Stimulated activated CD8-positive, alpha-beta memory T cell treated with anti-CD3 and anti-CD28 coated beads, Interleukin-2, amount 100 ng/mL, for 1 hour (primary cell): ENCODE measurements around the gene SYNE2.

Experiments
- DNase-seq, 2 donors: peaks; one replicate each; pipeline ENCODE4 v3.0.0-alpha.2; 2020; ENCODE audit warnings: low read depth in 2 of 2

SYNE2 gene

DNA sequence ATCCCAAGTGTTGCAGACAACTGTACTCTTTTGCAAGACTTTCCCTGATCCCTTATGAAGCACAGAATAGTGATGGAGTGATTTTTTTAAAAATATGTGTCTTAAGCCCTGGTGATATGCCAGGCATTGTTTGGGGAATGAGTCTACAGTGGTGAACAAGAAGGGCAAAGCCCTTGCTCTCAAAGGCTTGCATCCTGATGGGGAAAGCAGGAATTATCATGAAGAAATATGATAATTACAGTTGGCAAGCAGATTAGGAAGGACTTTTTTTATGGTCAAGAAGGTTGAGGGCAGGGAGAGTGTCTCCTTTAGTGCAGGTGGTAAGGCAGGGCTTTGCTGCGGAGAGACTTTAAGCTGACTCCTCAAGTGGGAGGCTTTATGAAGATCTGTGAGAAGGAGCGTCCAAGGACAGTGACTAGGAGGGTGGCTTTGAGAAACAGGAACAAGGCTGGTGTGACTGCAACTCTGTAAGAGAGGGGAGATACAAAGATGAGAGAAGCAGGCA, 100.2 kb downstream of the SYNE2 start:
- DNase-seq, result no peak

DNA sequence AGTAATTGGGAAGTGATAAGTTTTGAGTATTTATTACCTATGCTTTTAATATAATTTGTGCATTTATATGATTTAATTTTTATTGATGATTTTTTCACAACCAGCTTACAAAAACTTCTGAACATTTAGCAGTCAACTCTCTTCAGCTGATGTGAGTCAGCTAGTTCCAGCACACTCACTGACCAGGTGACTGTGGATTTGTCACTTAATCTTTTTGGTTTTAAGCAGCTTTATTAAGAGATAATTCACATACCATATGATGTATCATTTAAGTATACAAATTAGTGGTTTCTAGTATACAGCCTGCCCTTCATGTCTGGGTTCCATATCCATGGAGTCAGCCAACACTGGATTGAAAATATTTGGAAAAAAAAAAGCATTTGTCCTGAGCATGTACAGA, 103.5 kb downstream of the SYNE2 start:
- no peak for DNase-seq

- DNase-seq, result no peak
Measured at GRCh38 chr14:63960926-63961567, 108.2 kb downstream of the SYNE2 start.

- no peak for DNase-seq
Measured at GRCh38 chr14:63962906-63963305, 110.1 kb downstream of the SYNE2 start.

- no peak for DNase-seq
Measured at GRCh38 chr14:63963439-63963838, 110.6 kb downstream of the SYNE2 start.

DNA sequence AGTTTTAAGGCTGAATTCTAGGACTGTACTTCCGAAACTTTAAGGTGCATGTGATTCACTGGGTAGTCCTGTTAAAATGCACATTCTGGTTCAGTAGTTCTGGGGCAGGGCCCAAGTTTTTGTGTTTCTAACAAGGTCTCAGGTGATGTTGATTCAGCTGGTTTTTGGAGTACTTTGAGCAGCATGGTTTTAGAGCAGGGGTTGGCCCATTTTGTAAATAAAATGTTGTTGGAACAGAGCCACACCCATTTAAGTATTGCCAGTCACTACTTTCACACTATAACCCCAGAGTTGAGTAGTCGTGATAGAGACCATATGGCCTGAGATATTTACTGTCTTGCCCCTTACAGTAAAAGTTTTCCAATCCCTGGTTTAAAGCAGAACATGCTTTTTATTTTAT, 111.3 kb downstream of the SYNE2 start:
- no peak for DNase-seq

GRCh38 chr14:63966407-63966806, 113.6 kb downstream of the SYNE2 start:
- no peak for DNase-seq

- no peak for DNase-seq
Measured at GRCh38 chr14:63972323-63972932, 119.6 kb downstream of the SYNE2 start.

DNA sequence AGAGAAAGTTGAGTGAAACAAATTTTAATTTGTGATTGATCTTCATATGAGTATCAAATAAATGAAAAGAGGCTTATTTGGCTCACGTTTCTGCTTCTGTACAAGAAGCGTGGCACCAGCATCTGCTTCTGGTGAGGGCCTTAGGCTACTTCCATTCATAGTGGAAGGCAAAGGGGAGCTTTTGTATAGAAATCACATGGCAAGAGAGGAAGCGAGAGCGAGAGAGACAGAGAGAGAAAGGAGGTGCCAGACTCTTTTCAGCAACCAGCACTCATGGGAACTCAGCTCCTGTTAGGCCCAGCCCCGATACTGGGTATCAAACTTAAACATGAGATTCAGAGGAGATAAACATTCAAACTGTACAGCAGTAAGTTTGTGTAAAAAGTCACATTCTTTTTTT, 121.4 kb downstream of the SYNE2 start:
- no peak for DNase-seq

DNA sequence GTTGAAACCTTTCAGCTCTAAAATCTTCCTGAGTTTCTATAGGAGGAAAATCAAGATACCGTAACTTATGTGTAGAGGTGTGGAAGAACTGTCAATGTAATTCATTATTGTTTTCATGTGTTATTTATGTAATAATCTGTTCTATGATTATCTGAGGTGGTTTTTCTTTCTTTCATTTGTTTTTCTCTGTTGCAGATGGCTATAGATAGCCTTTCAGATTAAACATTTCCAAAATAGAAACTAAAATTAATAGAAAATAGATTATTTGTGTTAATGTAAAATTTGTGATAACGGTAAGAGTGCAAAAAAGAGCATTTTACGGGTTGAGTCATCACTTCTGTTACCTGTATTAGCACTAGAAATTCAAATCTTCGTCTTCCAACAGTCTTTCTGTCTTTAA, 128.8 kb downstream of the SYNE2 start:
- DNase-seq, result no peak

- no peak for DNase-seq
Measured at GRCh38 chr14:63982156-63982555, 129.4 kb downstream of the SYNE2 start.

- DNase-seq, result no peak
Measured at GRCh38 chr14:63982629-63983028, 129.8 kb downstream of the SYNE2 start.

DNA sequence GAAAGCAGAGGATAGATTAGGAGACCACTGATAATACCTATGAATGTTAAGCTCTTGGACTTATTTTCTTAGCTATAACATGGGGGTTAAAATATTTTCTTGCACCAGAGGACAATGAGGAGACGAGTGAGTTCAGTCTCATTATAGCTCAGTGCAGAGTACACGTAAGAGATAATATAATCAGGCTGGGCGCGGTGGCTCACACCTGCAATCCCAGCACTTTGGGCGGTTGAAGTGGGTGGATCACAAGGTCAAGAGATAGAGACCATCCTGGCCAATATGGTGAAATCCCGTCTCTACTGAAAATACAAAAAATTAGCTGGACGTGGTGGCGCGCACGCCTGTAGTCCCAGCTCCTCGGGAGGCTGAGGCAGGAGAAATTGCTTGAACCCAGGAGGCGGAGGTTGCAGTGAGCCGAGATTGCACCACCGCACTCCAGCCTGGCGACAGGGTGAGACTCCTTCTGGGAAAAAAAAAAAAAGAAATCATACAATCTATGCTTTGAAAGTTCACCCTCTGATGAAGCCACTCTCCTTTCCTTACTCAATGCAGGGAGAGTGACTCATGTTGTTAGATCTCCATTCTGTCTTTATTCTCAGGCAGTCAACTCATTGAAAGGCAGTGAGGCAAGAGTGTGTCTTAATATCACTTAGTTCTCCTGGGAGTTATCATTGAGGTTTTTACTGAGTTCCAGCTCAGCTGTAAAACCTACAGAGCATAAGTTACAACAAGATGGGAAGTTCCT, 134.2 kb downstream of the SYNE2 start:
- DNase-seq, result no peak

DNA sequence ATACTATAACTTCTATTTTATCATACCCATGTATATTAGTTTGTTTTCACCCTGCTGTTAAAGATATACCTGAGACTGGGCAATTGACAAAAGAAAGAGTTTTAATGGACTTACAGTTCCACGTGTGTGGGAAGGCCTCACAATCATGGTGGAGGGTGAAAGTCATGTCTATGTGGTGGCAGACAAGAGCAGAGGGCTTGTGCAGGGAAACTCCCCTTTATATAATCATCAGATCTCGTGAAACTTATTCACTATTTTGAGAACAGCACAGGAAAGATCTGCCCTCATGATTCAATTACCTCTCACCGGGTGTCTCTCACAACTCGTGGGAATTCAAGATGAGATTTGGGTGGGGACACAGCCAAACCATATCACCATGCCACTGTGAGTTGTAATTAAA, 135.8 kb downstream of the SYNE2 start:
- no peak for DNase-seq

GRCh38 chr14:63991833-63992232, 139.0 kb downstream of the SYNE2 start:
- DNase-seq, result no peak

DNA sequence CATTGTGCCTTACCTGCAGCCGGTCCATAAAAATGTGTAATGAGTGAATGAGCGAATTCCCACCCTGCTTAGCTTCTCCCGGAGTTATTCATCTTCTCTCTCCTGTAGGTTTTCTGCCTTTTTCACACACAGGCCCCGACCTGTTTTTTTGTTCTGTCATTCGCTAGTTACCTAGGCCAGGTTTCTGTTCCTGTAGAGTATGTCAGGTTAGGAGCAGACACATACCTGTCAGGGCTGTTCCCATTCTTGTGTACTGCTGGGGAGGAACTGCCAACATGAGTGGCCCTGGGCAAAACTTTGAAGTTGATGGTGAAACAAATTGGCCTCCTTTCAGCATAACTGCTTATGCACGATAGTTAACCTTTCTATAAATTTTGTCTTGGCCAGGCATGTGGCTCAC, 140.1 kb downstream of the SYNE2 start:
- DNase-seq, result no peak

DNA sequence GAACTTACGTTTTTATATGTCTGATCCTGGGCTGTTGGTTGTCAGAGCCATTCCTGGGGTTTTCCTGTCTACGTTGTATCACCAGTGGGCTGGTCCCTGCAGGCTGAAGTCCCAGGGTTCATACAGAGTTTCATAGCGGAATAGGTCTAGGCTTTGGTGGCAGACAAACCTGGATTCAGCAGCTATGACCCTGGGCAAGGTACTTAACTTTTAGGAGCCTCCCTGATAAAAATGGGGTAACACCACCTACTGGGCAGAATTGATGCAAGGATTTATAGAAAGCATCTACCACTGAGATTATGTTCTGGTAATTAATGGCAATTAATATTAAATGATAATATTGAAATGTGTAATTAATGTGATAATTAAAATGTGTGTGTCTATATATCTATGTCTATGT, 141.2 kb downstream of the SYNE2 start:
- no peak for DNase-seq

- DNase-seq, result no peak
Measured at GRCh38 chr14:63995285-63995684, 142.5 kb downstream of the SYNE2 start.

GRCh38 chr14:63996016-63996415, 143.2 kb downstream of the SYNE2 start:
- DNase-seq, result no peak

GRCh38 chr14:63996625-63997220, 143.9 kb downstream of the SYNE2 start:
- no peak for DNase-seq

DNA sequence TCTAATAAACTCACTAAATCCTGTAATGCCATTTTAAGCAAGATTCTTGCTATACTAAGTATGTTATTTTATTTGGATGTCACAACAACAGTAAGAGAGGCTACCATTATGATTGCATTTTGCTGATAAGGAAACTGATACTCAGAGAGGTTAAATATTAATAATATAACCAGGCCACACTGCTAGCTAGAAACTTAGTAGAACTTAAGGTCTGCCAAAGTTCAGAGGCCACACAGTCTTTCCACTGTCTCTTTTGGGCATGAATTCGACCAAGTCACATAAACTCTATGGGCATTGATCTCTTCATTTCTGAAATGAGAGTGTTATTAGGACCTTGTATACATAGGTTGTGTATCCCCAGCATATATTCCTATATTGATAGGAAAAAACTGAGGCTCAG, 147.9 kb downstream of the SYNE2 start:
- no peak for DNase-seq

DNA sequence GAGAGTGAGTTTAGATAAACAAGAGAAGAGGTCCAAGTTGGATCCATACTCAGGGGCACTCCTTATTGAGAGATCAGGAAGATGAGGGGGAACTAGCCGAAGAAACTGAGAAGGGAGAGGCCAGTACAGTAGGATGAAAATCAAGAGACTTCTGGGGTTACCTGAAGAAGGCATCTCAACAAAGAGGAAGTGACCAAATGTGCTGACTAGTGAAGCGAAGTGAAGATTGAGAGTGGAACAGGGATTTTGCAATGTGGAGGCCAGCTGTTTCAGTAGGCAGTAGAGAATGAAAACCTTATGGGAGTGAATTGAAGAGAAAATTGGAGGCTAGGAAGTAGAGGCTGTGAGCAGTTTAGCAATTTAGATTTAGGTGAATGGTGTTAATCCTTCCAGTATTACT, 153.0 kb downstream of the SYNE2 start:
- no peak for DNase-seq

- DNase-seq, result no peak
Measured at GRCh38 chr14:64008016-64008415, 155.2 kb downstream of the SYNE2 start.
